IMR-90 (cell line): ENCODE data around the gene MEF2C. TPM values are rescaled to one million over a fixed set of nuclear protein-coding genes. Genes with fewer than 3 reads are reported as not detected.

ENCODE experiments used
- ATAC-seq: fragments of 200-7000 bp; cut with Tn5 transposase; 2 replicates; pipeline ENCODE4 v1.9.1; 2020; ENCODE audit warnings: low read depth, mild to moderate bottlenecking, moderate library complexity
- BruUV-seq: library from RNA; stranded (reverse); fragments of 400-500 nt; replicated peaks from 2 replicates; lab custom pipeline; 2021; lab: Mats Ljungman, UMichigan
- CTCF ChIA-PET: fragments of 300-600 bp; formaldehyde crosslinking; extraction: SDS; loops from one replicate; lab custom pipeline; 2021; ENCODE audit warnings: antibody characterized with exemption; lab: Yijun Ruan, JAX
- POLR2A ChIA-PET: fragments of 300-600 bp; sonication (Branson Sonifier 250); formaldehyde crosslinking; loops from one replicate; lab custom pipeline; 2022; ENCODE audit warnings: antibody characterized with exemption; ENCODE audit not compliant: unreplicated experiment; lab: Charles Lee
- DNase-seq: peaks from one replicate; pipeline ENCODE4 v3.0.0; 2013
- H2AFZ ChIP-seq: replicated peaks from 2 replicates; pipeline ENCODE3; 2013; ENCODE audit warnings: low read length, mild to moderate bottlenecking; ENCODE audit not compliant: poor library complexity
- H2AK5ac ChIP-seq: 2 replicates; pipeline ENCODE4 v1.6.1; 2013; ENCODE audit warnings: low read depth, low read length, inconsistent platforms
- H2AK9ac ChIP-seq: replicated peaks from 2 replicates; pipeline ENCODE3; 2013; ENCODE audit warnings: mild to moderate bottlenecking, low read depth, low read length, moderate library complexity; ENCODE audit not compliant: poor library complexity
- H2BK120ac ChIP-seq: 2 replicates; pipeline ENCODE4 v1.6.1; 2013; ENCODE audit warnings: low read depth, low read length, inconsistent platforms
- H2BK15ac ChIP-seq: 3 replicates; pipeline ENCODE4 v1.6.1; 2013; ENCODE audit warnings: low read depth, low read length, inconsistent platforms
- H2BK20ac ChIP-seq: 2 replicates; pipeline ENCODE4 v1.6.1; 2013; ENCODE audit warnings: low read depth, mild to moderate bottlenecking, inconsistent platforms, low read length, moderate library complexity
- H2BK5ac ChIP-seq: 2 replicates; pipeline ENCODE4 v1.6.1; 2013; ENCODE audit warnings: mild to moderate bottlenecking, low read depth, low read length, inconsistent platforms; ENCODE audit not compliant: poor library complexity, severe bottlenecking
- H3K14ac ChIP-seq: replicated peaks from 2 replicates; pipeline ENCODE4 v1.6.1; 2013; ENCODE audit warnings: low read depth, low read length, inconsistent platforms
- H3K18ac ChIP-seq: 2 replicates; pipeline ENCODE4 v1.6.1; 2013; ENCODE audit warnings: low read depth, low read length, control low read depth
- H3K23ac ChIP-seq: 2 replicates; pipeline ENCODE4 v1.6.1; 2013; ENCODE audit warnings: low read depth, low read length, inconsistent platforms
- H3K27ac ChIP-seq: 2 replicates; pipeline ENCODE4 v1.5.1; 2013; ENCODE audit warnings: mild to moderate bottlenecking, control low read depth, low read length; ENCODE audit not compliant: insufficient read depth
- H3K27me3 ChIP-seq: 2 replicates; pipeline ENCODE4 v1.6.1; 2013; ENCODE audit warnings: low read length; ENCODE audit not compliant: control insufficient read depth, insufficient read depth
- H3K36me3 ChIP-seq: 2 replicates; pipeline ENCODE4 v1.6.1; 2013; ENCODE audit warnings: low read length, mixed read lengths; ENCODE audit not compliant: control insufficient read depth, insufficient read depth
- H3K4ac ChIP-seq: 2 replicates; pipeline ENCODE4 v1.6.1; 2013; ENCODE audit warnings: low read depth, low read length, inconsistent platforms
- H3K4me1 ChIP-seq: 2 replicates; pipeline ENCODE4 v1.6.1; 2013; ENCODE audit warnings: low read length, mixed read lengths; ENCODE audit not compliant: control insufficient read depth, insufficient read depth
- H3K4me2 ChIP-seq: 2 replicates; pipeline ENCODE4 v1.6.1; 2013; ENCODE audit warnings: low read depth, mild to moderate bottlenecking, control low read depth, low read length, moderate library complexity
- H3K4me3 ChIP-seq: 2 replicates; pipeline ENCODE4 v1.5.1; 2013; ENCODE audit warnings: low read depth, mild to moderate bottlenecking, control low read depth, low read length, moderate library complexity; ENCODE audit not compliant: insufficient read depth
- H3K56ac ChIP-seq: 2 replicates; pipeline ENCODE4 v1.6.1; 2013; ENCODE audit warnings: low read length, inconsistent platforms; ENCODE audit not compliant: insufficient read depth; ENCODE audit errors: extremely low read depth
- H3K79me1 ChIP-seq, 2 experiments: 2 replicates each; pipeline ENCODE4 v1.6.1; 2013; ENCODE audit warnings: low read length in 2 of 2, inconsistent platforms in 1 of 2, low read depth in 1 of 2
- H3K9ac ChIP-seq: 2 replicates; pipeline ENCODE4 v1.6.1; 2013; ENCODE audit warnings: low read depth, low read length, control low read depth
- H3K9me1 ChIP-seq: 2 replicates; pipeline ENCODE4 v1.6.1; 2013; ENCODE audit warnings: low read length, inconsistent platforms; ENCODE audit not compliant: insufficient read depth
- H3K9me3 ChIP-seq: 2 replicates; pipeline ENCODE4 v1.6.1; 2013; ENCODE audit warnings: low read length; ENCODE audit not compliant: control insufficient read depth, insufficient read depth
- H4K20me1 ChIP-seq: 2 replicates; pipeline ENCODE4 v1.6.1; 2013; ENCODE audit warnings: low read length, inconsistent platforms; ENCODE audit not compliant: insufficient read depth
- H4K5ac ChIP-seq: 2 replicates; pipeline ENCODE4 v1.6.1; 2013; ENCODE audit warnings: mild to moderate bottlenecking, low read depth, low read length, control low read depth
- H4K8ac ChIP-seq, 2 experiments: 2 replicates each; pipeline ENCODE4 v1.6.1; 2013; ENCODE audit warnings: low read depth in 2 of 2, low read length in 2 of 2, control low read depth in 1 of 2, inconsistent platforms in 1 of 2
- H4K91ac ChIP-seq: 2 replicates; pipeline ENCODE4 v1.6.1; 2013; ENCODE audit warnings: low read depth, low read length, inconsistent platforms; ENCODE audit not compliant: insufficient read depth
- BHLHE40 ChIP-seq: fragments of 150-350 bp; IDR thresholded peaks from 2 replicates; pipeline ENCODE4 v1.6.1; 2016; ENCODE audit warnings: mild to moderate bottlenecking, low read depth, low read length
- CEBPB ChIP-seq: IDR thresholded peaks from 2 replicates; pipeline ENCODE4 v1.6.1; 2012; ENCODE audit warnings: low read depth, low read length, improper control_type of control experiment
- CHD1 ChIP-seq: IDR thresholded peaks from 2 replicates; pipeline ENCODE4 v1.6.1; 2012; ENCODE audit warnings: low read depth, low read length, improper control_type of control experiment
- MAFK ChIP-seq: IDR thresholded peaks from 2 replicates; pipeline ENCODE4 v1.6.1; 2012; ENCODE audit warnings: low read depth, low read length, improper control_type of control experiment
- MAZ ChIP-seq: IDR thresholded peaks from 2 replicates; pipeline ENCODE4 v1.6.1; 2012; ENCODE audit warnings: low read depth, mild to moderate bottlenecking, low read length, improper control_type of control experiment, moderate library complexity, borderline replicate concordance
- MXI1 ChIP-seq: IDR thresholded peaks from 2 replicates; pipeline ENCODE4 v1.6.1; 2012; ENCODE audit warnings: low read depth, mild to moderate bottlenecking, low read length, moderate library complexity, borderline replicate concordance
- NFE2L2 ChIP-seq: fragments of 150-350 bp; IDR thresholded peaks from 2 replicates; pipeline ENCODE4 v1.6.1; 2016; ENCODE audit warnings: low read depth, mild to moderate bottlenecking, low read length
- POLR2A ChIP-seq: IDR thresholded peaks from 2 replicates; pipeline ENCODE4 v1.6.1; 2012; ENCODE audit warnings: mild to moderate bottlenecking, low read depth, low read length
- RAD21 ChIP-seq: IDR thresholded peaks from 2 replicates; pipeline ENCODE4 v1.6.1; 2012; ENCODE audit warnings: low read length, improper control_type of control experiment
- RCOR1 ChIP-seq: IDR thresholded peaks from 2 replicates; pipeline ENCODE4 v1.6.1; 2012; ENCODE audit warnings: mild to moderate bottlenecking, low read length, improper control_type of control experiment; ENCODE audit not compliant: insufficient replicate concordance
- RFX5 ChIP-seq: IDR thresholded peaks from 2 replicates; pipeline ENCODE4 v1.8.0; 2012; ENCODE audit warnings: low read depth, mild to moderate bottlenecking, low read length, moderate library complexity
- SMC3 ChIP-seq: fragments of 150-350 bp; IDR thresholded peaks from 2 replicates; pipeline ENCODE4 v1.6.1; 2016; ENCODE audit warnings: low read depth, mild to moderate bottlenecking, antibody characterized with exemption, low read length, moderate library complexity
- WGBS, 2 experiments: methylation state at CpG; one replicate each; pipeline versions ENCODE4 v1.1.5 to v1.1.7; 2013; ENCODE audit warnings: missing lambda C conversion rate in 2 of 2; ENCODE audit not compliant: insufficient read length in 1 of 2; ENCODE audit errors: extremely low coverage in 2 of 2; 5-methylcytosine and 5-hydroxymethylcytosine counted together
- dilution Hi-C: fragments of 300-500 bp; cut with HindIII; formaldehyde crosslinking; loops from one replicate; pipeline ENCODE4 v1.14.3; 2018; ENCODE audit warnings: low sequenced_read_pairs; ENCODE audit not compliant: unreplicated experiment
- in situ Hi-C: fragments of 300-500 bp; cut with MboI; formaldehyde crosslinking; loops from 3 replicates; pipeline ENCODE4 v1.14.3; 2019; ENCODE audit warnings: low sequenced_read_pairs, inconsistent platforms, mixed read lengths
- intact Hi-C: fragments of 100-400 bp; cut with micrococcal nuclease; formaldehyde crosslinking; loops from 2 replicates; pipeline ENCODE4 v1.10.0; 2022
- polyA plus RNA-seq, 3 experiments: library from polyadenylated mRNA; depleted of rRNA; stranded (reverse); fragments of >200 nt; gene quantifications; 2 replicates each; pipeline ENCODE4 v1.2.3, GENCODE V29; 2012; ENCODE audit warnings: low replicate concordance in 1 of 3
- total RNA-seq: library from RNA; depleted of rRNA; stranded (reverse); fragments of >200 nt; gene quantifications from 2 replicates; pipeline ENCODE4 v1.2.3, GENCODE V29; 2012
- TF ChIP-seq, protein P1 (sequence below): fragments of 150-350 bp; IDR thresholded peaks from 2 replicates; pipeline ENCODE4 v1.6.1; 2016; ENCODE audit warnings: low read depth, mild to moderate bottlenecking, low read length, moderate library complexity, borderline replicate concordance
- TF ChIP-seq, protein P2 (sequence below): conservative IDR thresholded peaks from 2 replicates; pipeline ENCODE4 v1.5.1; 2012; ENCODE audit warnings: mild to moderate bottlenecking, low read depth, low read length, improper control_type of control experiment
- TF ChIP-seq, protein P3 (sequence below): fragments of 150-350 bp; IDR thresholded peaks from 2 replicates; pipeline ENCODE4 v1.6.1; 2017; ENCODE audit warnings: mild to moderate bottlenecking, antibody characterized with exemption, low read length, low read depth

MEF2C gene
- total and polyA plus RNA-seq, 2 of the 4 experiments (the other 2 are of a cell fraction) = 1.5 to 6.8 TPM

DNA sequence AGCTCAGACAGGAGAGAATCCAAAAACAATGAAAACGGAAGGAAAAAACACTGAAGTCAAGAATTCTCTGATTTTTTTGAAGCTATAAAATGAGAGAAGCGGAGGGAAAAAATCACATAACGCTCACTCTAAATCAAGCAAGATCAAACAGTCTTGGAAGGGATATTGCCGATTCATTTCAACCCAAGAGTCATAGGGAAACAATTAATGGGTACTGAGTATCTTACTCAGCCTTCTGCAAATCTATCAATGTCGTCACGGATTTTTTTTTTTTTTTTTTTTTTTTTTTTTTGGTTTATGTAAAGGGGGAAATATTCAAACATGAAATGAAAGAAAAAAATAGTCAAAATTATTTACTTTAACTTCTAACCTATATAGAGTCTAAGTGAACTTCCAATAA lies 9.5 kb downstream of the MEF2C start:
- Histone ChIP-seq H2AK5ac (no peak overlapping the region), H3K4me1 (no peaks in the 10 kb centered on the region), H3K4me2 (no peak overlapping the region), H4K91ac (no peak overlapping the region), H3K56ac (no peak overlapping the region), H3K9ac (no peak overlapping the region), H3K4me3 (no peak overlapping the region), H2BK120ac (no peak overlapping the region), H3K9me1 (no peaks in the 10 kb centered on the region), H4K8ac (no peak overlapping the region), H2BK20ac (no peak overlapping the region), H2AFZ (no peak overlapping the region), H3K27me3 (no peaks in the 10 kb centered on the region), H3K4ac (no peak overlapping the region), H3K23ac (no peak overlapping the region), H4K20me1 (no peaks in the 10 kb centered on the region), H3K36me3 (no peaks in the 10 kb centered on the region), H2BK15ac (no peak overlapping the region), H3K27ac (no peak overlapping the region), H3K9me3 (no peaks in the 10 kb centered on the region), H3K79me1 (no peaks in the 10 kb centered on the region), H3K18ac (no peak overlapping the region), H2AK9ac (no peak overlapping the region), H3K14ac (no peak overlapping the region), H2BK5ac (no peak overlapping the region), H4K5ac (no peak overlapping the region)
- dilution Hi-C loops = no loop called here
- no peak for DNase-seq
- intact Hi-C loops = no loop called here
- WGBS, 2 experiments = no CpG with 5 or more reads among the region's 6 CpGs
- POLR2A ChIA-PET = no interaction called here
- BruUV-seq = no TSS peak
- no peak for ATAC-seq
- TF ChIP-seq CHD1 (no peak), RCOR1 (no peak), SMC3 (no peak), POLR2A (no peak), MXI1 (no peak), CEBPB (no peak), MAFK (no peak), RFX5 (no peak), RAD21 (no peak), NFE2L2 (no peak), MAZ (no peak), BHLHE40 (no peak)
- TF ChIP-seq, protein P1, sequence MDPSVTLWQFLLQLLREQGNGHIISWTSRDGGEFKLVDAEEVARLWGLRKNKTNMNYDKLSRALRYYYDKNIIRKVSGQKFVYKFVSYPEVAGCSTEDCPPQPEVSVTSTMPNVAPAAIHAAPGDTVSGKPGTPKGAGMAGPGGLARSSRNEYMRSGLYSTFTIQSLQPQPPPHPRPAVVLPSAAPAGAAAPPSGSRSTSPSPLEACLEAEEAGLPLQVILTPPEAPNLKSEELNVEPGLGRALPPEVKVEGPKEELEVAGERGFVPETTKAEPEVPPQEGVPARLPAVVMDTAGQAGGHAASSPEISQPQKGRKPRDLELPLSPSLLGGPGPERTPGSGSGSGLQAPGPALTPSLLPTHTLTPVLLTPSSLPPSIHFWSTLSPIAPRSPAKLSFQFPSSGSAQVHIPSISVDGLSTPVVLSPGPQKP = no peak
- TF ChIP-seq, protein P2, sequence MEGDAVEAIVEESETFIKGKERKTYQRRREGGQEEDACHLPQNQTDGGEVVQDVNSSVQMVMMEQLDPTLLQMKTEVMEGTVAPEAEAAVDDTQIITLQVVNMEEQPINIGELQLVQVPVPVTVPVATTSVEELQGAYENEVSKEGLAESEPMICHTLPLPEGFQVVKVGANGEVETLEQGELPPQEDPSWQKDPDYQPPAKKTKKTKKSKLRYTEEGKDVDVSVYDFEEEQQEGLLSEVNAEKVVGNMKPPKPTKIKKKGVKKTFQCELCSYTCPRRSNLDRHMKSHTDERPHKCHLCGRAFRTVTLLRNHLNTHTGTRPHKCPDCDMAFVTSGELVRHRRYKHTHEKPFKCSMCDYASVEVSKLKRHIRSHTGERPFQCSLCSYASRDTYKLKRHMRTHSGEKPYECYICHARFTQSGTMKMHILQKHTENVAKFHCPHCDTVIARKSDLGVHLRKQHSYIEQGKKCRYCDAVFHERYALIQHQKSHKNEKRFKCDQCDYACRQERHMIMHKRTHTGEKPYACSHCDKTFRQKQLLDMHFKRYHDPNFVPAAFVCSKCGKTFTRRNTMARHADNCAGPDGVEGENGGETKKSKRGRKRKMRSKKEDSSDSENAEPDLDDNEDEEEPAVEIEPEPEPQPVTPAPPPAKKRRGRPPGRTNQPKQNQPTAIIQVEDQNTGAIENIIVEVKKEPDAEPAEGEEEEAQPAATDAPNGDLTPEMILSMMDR = no peak
- TF ChIP-seq, protein P3, sequence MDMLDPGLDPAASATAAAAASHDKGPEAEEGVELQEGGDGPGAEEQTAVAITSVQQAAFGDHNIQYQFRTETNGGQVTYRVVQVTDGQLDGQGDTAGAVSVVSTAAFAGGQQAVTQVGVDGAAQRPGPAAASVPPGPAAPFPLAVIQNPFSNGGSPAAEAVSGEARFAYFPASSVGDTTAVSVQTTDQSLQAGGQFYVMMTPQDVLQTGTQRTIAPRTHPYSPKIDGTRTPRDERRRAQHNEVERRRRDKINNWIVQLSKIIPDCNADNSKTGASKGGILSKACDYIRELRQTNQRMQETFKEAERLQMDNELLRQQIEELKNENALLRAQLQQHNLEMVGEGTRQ = no peak
- CTCF ChIA-PET = interaction anchor here (0.6 kb wide), 1 partner anchor 352 kb away, joined by 3 read pairs; no protein-coding TSS in a partner anchor
- in situ Hi-C loops = no loop called here
